Neural cell (in vitro differentiated cells): Measurements from ENCODE around the gene ADPRH. TPM values are rescaled to one million over a fixed set of nuclear protein-coding genes. Genes with fewer than 3 reads are reported as not detected.

ENCODE experiments used
- H2AFZ ChIP-seq: fragments of 200-600, 300-800 bp; sonication (generic), shearing (Covaris generic); 2 replicates; pipeline ENCODE4 v1.6.0; 2014; ENCODE audit warnings: low read depth, mild to moderate bottlenecking, antibody characterized with exemption, low read length, moderate library complexity
- H3F3A ChIP-seq: fragments of 200-600 bp; shearing (Covaris generic); 2 replicates; pipeline ENCODE4 v1.6.1; 2016; ENCODE audit warnings: mild to moderate bottlenecking, moderate library complexity, mixed read lengths, antibody characterized with exemption, low read length; ENCODE audit not compliant: insufficient read depth, poor library complexity, severe bottlenecking
- H3K27ac ChIP-seq: fragments of 200-600, 300-800 bp; sonication (generic), shearing (Covaris generic); 2 replicates; pipeline ENCODE4 v1.5.1; 2014; ENCODE audit warnings: mild to moderate bottlenecking, low read length, moderate library complexity
- H3K27me3 ChIP-seq: fragments of 300-800, 200-600 bp; sonication (generic), shearing (Covaris generic); 2 replicates; pipeline ENCODE4 v1.6.0; 2014; ENCODE audit warnings: mild to moderate bottlenecking, low read depth, low read length, moderate library complexity; ENCODE audit not compliant: insufficient read depth
- H3K36me3 ChIP-seq: fragments of 300-800, 200-600 bp; sonication (generic), shearing (Covaris generic); 2 replicates; pipeline ENCODE4 v1.5.1; 2014; ENCODE audit warnings: mild to moderate bottlenecking, antibody characterized with exemption, low read length, moderate library complexity; ENCODE audit not compliant: insufficient read depth
- H3K4me2 ChIP-seq: fragments of 300-800, 200-600 bp; sonication (generic), shearing (Covaris generic); 2 replicates; pipeline ENCODE4 v1.6.0; 2014; ENCODE audit warnings: mild to moderate bottlenecking, low read length
- H3K4me3 ChIP-seq: fragments of 300-800, 200-600 bp; sonication (generic), shearing (Covaris generic); 2 replicates; pipeline ENCODE4 v1.5.1; 2014; ENCODE audit warnings: mild to moderate bottlenecking, low read length, moderate library complexity
- H3K79me2 ChIP-seq: fragments of 200-600 bp; shearing (Covaris generic); replicated peaks from 2 replicates; pipeline ENCODE4 v1.6.0; 2014; ENCODE audit warnings: mild to moderate bottlenecking, low read length, moderate library complexity; ENCODE audit not compliant: insufficient read depth
- H3K9ac ChIP-seq: fragments of 300-800, 200-600 bp; sonication (generic), shearing (Covaris generic); 2 replicates; pipeline ENCODE4 v1.6.1; 2016; ENCODE audit warnings: mild to moderate bottlenecking, low read length, mixed read lengths
- H3K9me2 ChIP-seq: fragments of 200-600 bp; shearing (Covaris generic); 2 replicates; pipeline ENCODE4 v1.6.1; 2016; ENCODE audit warnings: mild to moderate bottlenecking, low read length, mixed read lengths; ENCODE audit not compliant: insufficient read depth
- H3K9me3 ChIP-seq: fragments of 200-600, 300-800 bp; sonication (generic), shearing (Covaris generic); 2 replicates; pipeline ENCODE4 v1.6.1; 2016; ENCODE audit warnings: mild to moderate bottlenecking, mixed run types, low read length, moderate library complexity, mixed read lengths
- H4K20me1 ChIP-seq: fragments of 200-600 bp; shearing (Covaris generic); 2 replicates; pipeline ENCODE4 v1.6.1; 2016; ENCODE audit warnings: mild to moderate bottlenecking, mixed run types; ENCODE audit not compliant: insufficient read depth
- CTCF ChIP-seq: fragments of 450-650 bp; IDR thresholded peaks from 2 replicates; pipeline ENCODE4 v1.5.1; 2014; ENCODE audit warnings: antibody characterized with exemption, mild to moderate bottlenecking, moderate library complexity; ENCODE audit not compliant: poor library complexity, severe bottlenecking
- EP300 ChIP-seq: fragments of 450-650 bp; conservative IDR thresholded peaks from 2 replicates; pipeline ENCODE4 v1.6.1; 2014; ENCODE audit warnings: antibody characterized with exemption, mild to moderate bottlenecking, moderate library complexity; ENCODE audit not compliant: poor library complexity, severe bottlenecking
- MXI1 ChIP-seq: fragments of 450-650 bp; conservative IDR thresholded peaks from 2 replicates; pipeline ENCODE4 v1.6.1; 2014; ENCODE audit warnings: antibody characterized with exemption, mild to moderate bottlenecking; ENCODE audit not compliant: poor library complexity, severe bottlenecking
- POLR2AphosphoS5 ChIP-seq: IDR thresholded peaks from 2 replicates; pipeline ENCODE4 v1.6.1; 2012
- RAD21 ChIP-seq: fragments of 450-650 bp; conservative IDR thresholded peaks from 2 replicates; pipeline ENCODE4 v1.6.1; 2014; ENCODE audit warnings: antibody characterized with exemption, mild to moderate bottlenecking, moderate library complexity
- REST ChIP-seq: IDR thresholded peaks from 2 replicates; pipeline ENCODE4 v1.6.1; 2012; ENCODE audit warnings: borderline replicate concordance
- SMC3 ChIP-seq: fragments of 450-650 bp; conservative IDR thresholded peaks from 2 replicates; pipeline ENCODE4 v1.6.1; 2014; ENCODE audit warnings: antibody characterized with exemption, mild to moderate bottlenecking, moderate library complexity; ENCODE audit not compliant: poor library complexity
- polyA plus RNA-seq: library from polyadenylated mRNA; depleted of rRNA; stranded (reverse); fragments of >200 nt; gene quantifications from 2 replicates; pipeline ENCODE4 v1.2.3, GENCODE V29; 2014

The ADPRH gene
- polyA plus RNA-seq, 1 donor from 2014 or later, result 0.07 TPM

DNA sequence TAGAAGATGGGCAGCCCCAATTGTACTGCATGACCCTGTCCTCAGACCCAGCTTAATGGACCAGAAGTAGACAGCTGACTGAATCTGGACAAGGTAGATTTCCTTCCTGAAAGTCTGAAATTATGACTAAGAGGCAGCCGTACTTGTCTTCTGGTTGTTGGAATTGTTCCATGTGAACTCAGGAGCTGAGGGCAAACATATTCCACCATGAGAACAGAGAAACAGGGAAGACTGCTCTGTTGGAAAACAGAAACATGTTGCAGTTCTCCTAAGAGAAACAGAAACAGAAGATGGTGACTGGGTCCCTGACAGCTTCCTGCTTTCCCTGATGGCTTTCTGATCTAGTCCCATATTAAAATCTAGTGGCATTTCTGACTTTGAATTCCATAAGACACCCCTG is 57.0 kb downstream of the ADPRH start:
- H3K36me3 ChIP-seq, result no peaks in the 10 kb centered on the region
- no peaks in the 10 kb centered on the region for H3F3A ChIP-seq
- H3K27me3 ChIP-seq, result no peaks in the 10 kb centered on the region
- no peak overlapping the region for H3K4me2 ChIP-seq
- no peak overlapping the region for H2AFZ ChIP-seq
- no peaks in the 10 kb centered on the region for H3K79me2 ChIP-seq
- H4K20me1 ChIP-seq, result no peaks in the 10 kb centered on the region
- no peaks in the 10 kb centered on the region for H3K9me3 ChIP-seq
- H3K4me3 ChIP-seq, result no peak overlapping the region
- H3K9ac ChIP-seq, result no peak overlapping the region
- H3K9me2 ChIP-seq, result no peaks in the 10 kb centered on the region
- TF ChIP-seq CTCF (no peak), RAD21 (no peak), POLR2AphosphoS5 (no peak), MXI1 (no peak), EP300 (no peak)
- no peak overlapping the region for H3K27ac ChIP-seq

DNA sequence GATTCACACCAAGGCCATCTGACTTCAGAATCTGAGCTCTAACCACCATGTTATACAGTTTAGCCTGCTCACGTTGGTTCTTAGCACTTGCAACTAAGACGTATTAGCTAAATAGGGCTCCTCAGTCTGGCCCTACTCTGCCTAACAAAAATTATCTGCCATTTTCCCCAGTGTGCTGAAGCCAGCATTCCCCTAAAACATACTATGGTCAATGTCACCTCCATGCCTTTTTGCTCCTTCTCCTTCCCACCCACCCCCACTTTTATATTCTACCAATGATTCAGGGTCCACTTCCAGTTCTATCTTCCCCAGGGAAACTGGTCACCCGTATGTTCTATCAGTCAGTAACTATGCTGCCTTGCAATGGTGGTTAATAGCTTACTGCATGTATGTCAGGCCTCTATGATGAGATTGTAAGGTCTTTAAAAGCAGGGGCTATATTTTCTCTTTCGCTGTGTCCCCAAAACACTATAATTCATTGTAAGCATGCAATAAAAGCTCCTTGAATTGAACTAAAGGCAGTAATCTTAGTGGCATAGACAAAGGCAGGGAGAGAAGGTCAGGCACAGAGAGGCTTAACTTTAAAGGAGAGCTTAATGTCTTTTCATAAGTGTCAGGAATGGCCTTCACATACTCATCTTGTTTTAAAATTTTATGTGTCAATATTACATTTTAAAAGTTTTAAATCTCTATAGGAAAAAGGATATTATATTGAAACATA is 57.8 kb downstream of the ADPRH start:
- H3K79me2 ChIP-seq, result no peaks in the 10 kb centered on the region
- H3K9me3 ChIP-seq, result no peaks in the 10 kb centered on the region
- no peaks in the 10 kb centered on the region for H4K20me1 ChIP-seq
- H3K4me2 ChIP-seq, result no peak overlapping the region
- H3K4me3 ChIP-seq, result no peak overlapping the region
- H3F3A ChIP-seq, result no peaks in the 10 kb centered on the region
- no peak overlapping the region for H3K27ac ChIP-seq
- no peaks in the 10 kb centered on the region for H3K9me2 ChIP-seq
- no peak overlapping the region for H2AFZ ChIP-seq
- no peak overlapping the region for H3K9ac ChIP-seq
- H3K36me3 ChIP-seq, result peaks cover 1% of the 10 kb centered on the region
- H3K27me3 ChIP-seq, result no peaks in the 10 kb centered on the region
- TF ChIP-seq MXI1 (no peak), REST (no peak), RAD21 (no peak), SMC3 (no peak), CTCF (no peak)
